ENCODE data around the gene PRKACA.

The PRKACA gene

GRCh38 chr19:14116525-14116917 lies 1.0 kb downstream of the PRKACA start:
- DNase-seq: no peak

- no peak for DNase-seq
These were observed 1.8 kb downstream of the PRKACA start for GRCh38 chr19:14115756-14116155.

- DNase-seq: no peak
These were observed 2.7 kb downstream of the PRKACA start for GRCh38 chr19:14114854-14115253.

DNA sequence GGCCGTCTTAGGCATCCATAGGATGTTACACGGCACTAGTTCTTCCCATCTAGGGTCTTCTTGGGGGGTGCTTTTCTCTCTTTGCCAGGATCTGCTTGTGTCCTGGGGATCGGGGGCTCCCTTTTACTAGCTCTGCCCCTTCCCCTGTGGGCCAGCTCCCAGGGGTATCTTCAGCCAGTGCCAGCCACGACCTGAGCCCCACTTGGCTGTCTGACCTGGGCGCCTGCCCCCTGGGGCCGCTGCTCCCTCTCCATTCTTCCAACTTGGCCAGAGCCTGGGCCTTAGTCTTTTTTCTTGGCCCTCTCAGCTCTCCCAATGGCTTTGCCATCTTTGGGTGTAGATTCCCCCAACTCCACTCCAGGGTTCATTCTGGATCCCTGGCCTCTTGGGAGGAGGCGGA lies 3.1 kb downstream of the PRKACA start:
- no peak for DNase-seq

DNA sequence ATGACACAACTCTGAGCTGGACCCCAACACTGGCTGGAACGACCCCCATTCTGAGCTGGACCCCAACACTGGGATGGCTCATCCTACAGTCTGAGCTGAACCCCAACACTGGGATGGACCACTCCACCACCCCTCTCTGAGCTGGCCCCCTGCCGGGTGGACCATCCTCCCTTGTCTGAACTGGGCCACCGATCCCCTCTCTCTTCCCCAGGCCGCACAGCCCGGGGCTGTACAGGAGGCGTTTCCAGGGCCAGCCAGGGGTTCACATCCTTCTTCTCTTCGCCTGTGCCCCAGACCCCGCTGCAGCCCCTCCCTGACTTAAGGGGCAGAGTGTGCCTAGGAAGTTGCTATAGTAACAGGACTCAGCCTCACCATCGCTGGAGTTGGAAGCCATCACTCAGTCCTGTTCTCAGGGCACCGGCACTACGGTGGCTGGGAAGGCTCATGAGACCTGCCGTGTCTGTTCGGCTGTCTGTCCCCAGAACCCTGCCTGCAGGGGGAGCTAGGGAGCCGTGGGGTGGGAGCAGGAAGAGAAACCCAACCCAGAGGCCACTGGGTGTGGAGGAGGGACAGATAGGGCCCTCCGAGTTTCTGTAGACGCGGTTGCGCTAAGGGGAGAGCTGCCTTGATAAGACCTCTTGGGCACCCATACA lies 3.7 kb downstream of the PRKACA start:
- no peak for DNase-seq

- no peak for DNase-seq
These were observed 4.7 kb downstream of the PRKACA start for GRCh38 chr19:14112809-14113385.

DNA sequence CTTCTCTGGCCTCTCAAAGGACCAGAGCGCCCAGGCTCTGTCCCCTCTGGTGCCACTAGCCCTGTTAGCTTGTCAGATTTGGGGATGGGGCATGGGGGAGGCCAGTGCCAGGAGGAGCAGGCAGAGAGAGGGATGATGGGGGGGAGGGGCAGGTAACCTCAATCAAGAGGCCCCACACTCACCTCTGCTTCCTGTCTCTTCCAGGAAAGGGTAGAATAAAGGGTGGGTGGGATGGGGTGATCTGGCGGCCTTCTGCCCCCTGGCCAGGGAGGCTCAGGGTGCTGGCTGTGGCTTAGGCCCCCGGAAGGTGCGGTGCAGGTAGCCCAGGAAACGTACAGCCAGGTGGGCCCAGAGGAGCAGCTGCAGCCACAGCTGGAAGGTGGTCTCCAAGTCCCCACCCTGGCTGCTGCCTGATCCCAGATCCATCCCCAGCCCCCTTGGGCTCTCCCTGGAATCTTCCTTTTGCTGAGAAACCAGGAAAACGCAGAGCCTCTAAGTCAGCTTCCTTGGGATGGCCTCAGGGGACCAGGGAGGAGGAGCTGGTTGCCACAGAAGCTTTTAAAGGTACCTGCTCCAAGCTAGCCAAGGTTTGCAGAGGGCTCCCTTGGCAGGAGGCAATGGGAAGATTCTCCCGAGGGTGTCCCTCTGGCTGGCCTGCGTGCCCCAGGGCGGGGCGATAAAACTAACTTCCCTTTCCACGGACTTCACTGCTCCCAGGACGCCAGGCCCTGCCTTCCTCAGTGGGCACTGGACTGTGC lies 5.3 kb downstream of the PRKACA start:
- no peak for DNase-seq

- DNase-seq: no peak
These were observed 6.1 kb downstream of the PRKACA start for GRCh38 chr19:14111486-14111885.

DNA sequence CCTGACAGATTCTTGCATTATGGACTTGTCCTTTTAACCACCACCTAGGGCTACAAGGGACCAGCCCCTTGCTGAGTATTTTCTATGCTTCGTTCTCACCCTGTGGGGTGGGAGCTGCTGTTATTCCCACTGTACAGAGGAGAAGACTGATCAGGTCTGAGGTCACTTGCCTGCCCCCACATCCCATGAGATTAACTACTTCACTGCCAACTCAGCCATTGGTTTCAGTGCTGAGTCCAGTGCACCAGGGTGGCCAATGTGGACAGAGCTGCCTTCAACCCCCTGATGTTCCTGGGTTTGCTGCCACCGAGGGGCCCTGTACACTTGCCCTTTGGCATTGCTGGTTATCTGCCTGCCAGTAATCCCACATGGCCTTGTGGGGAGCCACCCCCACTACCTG lies 6.9 kb downstream of the PRKACA start:
- no peak for DNase-seq

GRCh38 chr19:14107581-14108461 lies 9.7 kb downstream of the PRKACA start:
- DNase-seq: no peak

DNA sequence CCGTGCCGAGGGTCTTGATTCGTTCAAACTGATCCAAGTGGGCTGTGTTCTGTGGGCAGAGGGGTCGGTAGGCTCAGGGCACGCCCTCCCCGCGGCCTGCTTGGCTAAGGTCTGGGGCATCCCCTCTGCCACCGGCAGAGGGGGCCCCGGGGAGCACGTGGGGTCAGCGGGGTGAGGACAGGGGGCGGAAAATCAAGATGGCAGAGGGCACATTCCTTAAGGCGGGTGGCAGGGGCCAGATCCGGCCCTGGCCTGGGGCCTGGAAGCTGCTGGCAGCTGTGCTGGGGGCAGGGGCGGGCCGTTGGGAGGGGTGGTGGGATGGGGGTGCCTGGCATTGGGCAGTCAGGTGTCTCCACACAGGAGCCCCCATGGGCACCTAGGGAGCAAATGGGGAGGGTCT lies 10.7 kb downstream of the PRKACA start:
- DNase-seq: no peak

GRCh38 chr19:14105680-14106079 lies 11.9 kb downstream of the PRKACA start:
- DNase-seq: no peak

- DNase-seq: no peak
These were observed 14.3 kb downstream of the PRKACA start for GRCh38 chr19:14103310-14103709.

- DNase-seq: no peak
These were observed 14.8 kb downstream of the PRKACA start for GRCh38 chr19:14102756-14103155.

DNA sequence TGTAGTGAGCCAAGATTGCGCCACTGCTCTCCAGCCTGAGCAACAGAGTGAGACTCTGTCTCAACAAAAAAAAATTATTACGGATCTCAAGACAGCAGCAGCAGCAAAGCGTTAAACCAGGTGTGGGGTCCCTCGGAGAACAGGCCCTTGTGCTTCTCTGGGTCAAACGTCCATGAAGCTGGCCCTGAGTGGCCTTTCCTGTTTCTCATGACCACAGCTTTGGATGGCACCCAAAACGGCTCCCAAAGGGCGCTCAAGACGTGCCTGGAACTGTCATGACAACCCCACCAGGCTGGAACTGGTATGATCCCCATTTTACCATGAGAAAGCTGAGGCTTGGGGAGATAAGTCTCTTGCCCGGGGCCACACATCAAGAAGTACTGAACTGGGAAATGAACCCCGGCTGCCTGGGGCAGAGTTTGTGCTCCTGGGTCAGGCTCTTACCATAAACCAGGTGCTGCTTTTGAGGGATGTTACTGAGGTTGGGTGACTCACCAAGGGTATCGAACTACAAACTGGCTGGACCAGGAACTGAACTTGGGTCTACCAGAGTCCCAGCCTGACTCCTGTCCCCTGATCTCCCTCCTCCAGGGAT lies 15.4 kb downstream of the PRKACA start:
- no peak for DNase-seq

DNA sequence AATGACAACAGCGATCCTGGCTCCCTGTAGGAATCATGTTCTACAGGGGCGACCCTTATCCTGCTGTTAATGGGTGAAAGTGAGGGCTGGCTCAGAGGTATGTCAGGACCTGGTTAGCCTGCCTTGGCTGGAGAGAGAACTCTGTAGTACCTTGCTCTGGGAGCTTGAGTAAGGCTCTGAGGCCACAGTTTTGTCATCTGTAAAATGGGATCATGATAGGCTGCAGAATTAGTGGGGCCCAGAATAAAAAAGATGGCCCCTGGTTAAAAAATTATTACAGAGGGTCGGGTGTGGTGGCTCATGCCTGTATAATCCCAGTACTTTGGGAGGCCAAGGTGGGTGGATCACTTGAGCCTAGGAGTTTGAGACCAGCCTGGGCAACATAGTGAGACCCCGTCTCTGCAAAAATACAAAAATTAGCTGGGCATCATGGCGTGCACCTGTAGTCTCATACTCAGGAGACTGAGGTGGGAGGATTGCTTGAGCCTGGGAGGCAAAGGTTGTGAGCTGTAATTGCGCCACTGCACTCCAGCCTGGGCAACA lies 16.5 kb downstream of the PRKACA start:
- no peak for DNase-seq

GRCh38 chr19:14097532-14098151 lies 19.9 kb downstream of the PRKACA start:
- DNase-seq: no peak

- no peak for DNase-seq
These were observed 21.1 kb downstream of the PRKACA start for GRCh38 chr19:14096272-14096992.

GRCh38 chr19:14094854-14095253 lies 22.7 kb downstream of the PRKACA start:
- no peak for DNase-seq

- no peak for DNase-seq
These were observed 24.3 kb downstream of the PRKACA start for GRCh38 chr19:14093117-14093823.
